Progenitor cell of endocrine pancreas (in vitro differentiated cells): ENCODE results near the gene RALGDS. TPM values are rescaled to one million over a fixed set of nuclear protein-coding genes. Genes with fewer than 3 reads are reported as not detected.
A peak's percentile ranks its signal among the peaks of the same experiment; 100 is the strongest.

Source experiments
- DNase-seq: peaks from one replicate; pipeline ENCODE4 v3.0.0; 2021; ENCODE audit warnings: low spot score; ENCODE audit not compliant: unreplicated experiment
- H3K27ac Mint-ChIP-seq: 2 replicates; pipeline ENCODE4 v1.8.0; 2021; ENCODE audit warnings: mild to moderate bottlenecking, moderate library complexity, mixed read lengths
- H3K27me3 Mint-ChIP-seq: 2 replicates; pipeline ENCODE4 v1.8.0; 2021; ENCODE audit warnings: mixed read lengths
- H3K36me3 Mint-ChIP-seq: 2 replicates; pipeline ENCODE4 v1.8.0; 2022; ENCODE audit warnings: mixed read lengths; ENCODE audit not compliant: insufficient read depth
- H3K4me1 Mint-ChIP-seq: 2 replicates; pipeline ENCODE4 v1.8.0; 2021; ENCODE audit warnings: low read depth, mixed read lengths
- H3K4me3 Mint-ChIP-seq: 2 replicates; pipeline ENCODE4 v1.8.0; 2021; ENCODE audit warnings: low read depth, mild to moderate bottlenecking, moderate library complexity, mixed read lengths
- H3K9me3 Mint-ChIP-seq: 2 replicates; pipeline ENCODE4 v1.8.0; 2021; ENCODE audit warnings: low read depth, mixed read lengths
- total RNA-seq: library from RNA; stranded (reverse); gene quantifications from 2 replicates; pipeline ENCODE4 v1.2.1, GENCODE V29; 2021
- TF ChIP-seq, protein P1 (sequence below): fragments of 200-600 bp; sonication (generic); IDR thresholded peaks from one replicate; pipeline ENCODE4 v1.5.0; 2021; ENCODE audit warnings: antibody characterized with exemption, mild to moderate bottlenecking; ENCODE audit not compliant: unreplicated experiment

Gene RALGDS
- total RNA-seq, 1 donor from 2014 or later, result 84.6 TPM

DNA sequence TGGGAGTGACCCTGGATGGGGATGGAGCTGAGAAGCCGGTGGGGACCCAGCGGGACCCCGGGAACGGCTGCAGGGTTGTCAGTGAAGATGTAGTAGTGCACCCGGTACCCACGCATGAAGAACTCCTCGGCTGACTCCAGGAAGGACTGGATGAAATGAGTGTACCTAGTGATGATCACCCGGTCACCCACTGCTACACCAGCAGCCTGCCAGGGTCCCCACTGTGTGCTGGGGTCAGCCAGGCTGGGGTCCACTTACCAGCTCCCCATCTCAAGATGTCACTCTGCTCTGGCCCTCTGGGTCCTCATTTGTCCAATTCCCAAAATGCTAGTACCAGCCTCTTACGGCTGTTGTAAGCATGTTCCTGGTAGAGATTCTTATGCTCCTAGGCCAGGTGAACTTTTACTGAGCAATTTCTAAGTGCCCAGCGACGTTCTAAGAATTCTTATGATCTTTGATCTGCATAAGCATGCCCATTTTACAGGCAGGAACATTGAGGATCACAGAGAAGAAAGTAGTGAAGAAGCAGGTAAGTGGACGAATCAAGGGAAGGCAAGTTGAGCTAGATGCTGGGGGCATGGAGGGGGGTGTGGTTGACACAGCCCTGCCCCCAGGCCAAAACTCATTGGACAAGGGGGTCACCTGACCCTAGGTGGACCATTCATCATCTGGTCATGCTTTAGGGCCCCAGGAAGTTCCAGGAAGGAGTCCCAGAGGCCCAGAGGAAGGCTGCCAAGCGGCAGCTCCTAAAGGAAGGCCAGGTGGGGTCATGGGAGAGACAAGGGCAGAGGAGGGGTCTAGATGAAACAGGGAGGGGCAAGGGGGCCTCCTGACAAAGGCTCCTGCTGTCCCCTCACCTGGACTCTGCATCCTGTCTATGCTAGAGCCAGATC lies 33.3 kb upstream of the RALGDS start:
- H3K9me3 Mint-ChIP-seq, result no peaks in the 10 kb centered on the region
- H3K27ac Mint-ChIP-seq, result peak overlapping the region; percentile 67
- no peaks in the 10 kb centered on the region for H3K4me1 Mint-ChIP-seq
- H3K36me3 Mint-ChIP-seq, result no peaks in the 10 kb centered on the region
- TF ChIP-seq, protein P1, sequence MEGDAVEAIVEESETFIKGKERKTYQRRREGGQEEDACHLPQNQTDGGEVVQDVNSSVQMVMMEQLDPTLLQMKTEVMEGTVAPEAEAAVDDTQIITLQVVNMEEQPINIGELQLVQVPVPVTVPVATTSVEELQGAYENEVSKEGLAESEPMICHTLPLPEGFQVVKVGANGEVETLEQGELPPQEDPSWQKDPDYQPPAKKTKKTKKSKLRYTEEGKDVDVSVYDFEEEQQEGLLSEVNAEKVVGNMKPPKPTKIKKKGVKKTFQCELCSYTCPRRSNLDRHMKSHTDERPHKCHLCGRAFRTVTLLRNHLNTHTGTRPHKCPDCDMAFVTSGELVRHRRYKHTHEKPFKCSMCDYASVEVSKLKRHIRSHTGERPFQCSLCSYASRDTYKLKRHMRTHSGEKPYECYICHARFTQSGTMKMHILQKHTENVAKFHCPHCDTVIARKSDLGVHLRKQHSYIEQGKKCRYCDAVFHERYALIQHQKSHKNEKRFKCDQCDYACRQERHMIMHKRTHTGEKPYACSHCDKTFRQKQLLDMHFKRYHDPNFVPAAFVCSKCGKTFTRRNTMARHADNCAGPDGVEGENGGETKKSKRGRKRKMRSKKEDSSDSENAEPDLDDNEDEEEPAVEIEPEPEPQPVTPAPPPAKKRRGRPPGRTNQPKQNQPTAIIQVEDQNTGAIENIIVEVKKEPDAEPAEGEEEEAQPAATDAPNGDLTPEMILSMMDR, result no peak
- H3K4me3 Mint-ChIP-seq, result no peak overlapping the region
- H3K27me3 Mint-ChIP-seq, result no peaks in the 10 kb centered on the region
- DNase-seq, result no peak

DNA sequence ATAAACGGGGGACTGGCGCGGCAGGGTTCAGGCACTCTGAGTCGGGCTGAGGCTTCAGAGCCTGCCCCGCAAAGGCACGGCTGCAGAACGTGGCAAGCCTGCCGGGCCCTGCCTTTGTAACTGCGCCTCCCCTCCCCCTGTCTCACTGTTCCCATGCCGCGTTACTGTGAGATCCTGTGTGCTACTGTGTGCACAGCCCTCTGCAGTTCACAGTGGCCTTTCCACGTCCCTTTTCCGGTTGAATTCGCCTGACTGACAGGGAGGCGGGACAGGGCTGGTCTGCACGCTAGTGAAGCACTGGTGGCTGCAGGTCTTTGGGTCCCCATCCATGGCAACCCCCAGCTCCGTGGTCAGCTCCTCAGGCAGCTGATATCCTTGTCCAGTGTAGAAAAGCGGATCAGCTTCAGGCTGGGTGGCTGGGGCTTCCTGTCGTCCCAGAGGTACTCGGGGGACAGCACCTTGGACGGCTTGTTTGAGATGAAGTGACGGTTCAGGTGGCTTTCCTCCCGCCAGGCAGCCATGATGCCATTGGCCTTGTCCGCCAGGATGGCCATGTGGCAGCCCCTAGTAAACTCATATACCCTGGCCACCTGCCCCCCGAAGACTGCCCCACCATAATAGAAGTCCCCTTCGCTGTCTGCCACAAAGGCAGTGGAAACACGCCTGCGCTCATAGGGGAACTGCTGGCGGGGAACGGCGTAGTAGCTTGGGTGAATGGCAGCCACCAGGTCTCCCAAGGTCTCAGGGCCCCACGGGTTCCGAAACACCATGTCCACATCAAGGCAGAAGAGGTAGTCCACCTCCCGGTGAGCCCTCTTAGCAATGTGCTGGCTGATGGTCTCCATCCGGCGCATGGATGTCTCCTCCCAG lies 32.4 kb upstream of the RALGDS start:
- no peak for DNase-seq
- Mint-ChIP-seq H3K36me3 (no peaks in the 10 kb centered on the region), H3K9me3 (no peaks in the 10 kb centered on the region), H3K4me1 (no peaks in the 10 kb centered on the region), H3K4me3 (no peak overlapping the region), H3K27me3 (no peaks in the 10 kb centered on the region), H3K27ac (no peak overlapping the region)
- TF ChIP-seq, protein P1, result no peak

DNA sequence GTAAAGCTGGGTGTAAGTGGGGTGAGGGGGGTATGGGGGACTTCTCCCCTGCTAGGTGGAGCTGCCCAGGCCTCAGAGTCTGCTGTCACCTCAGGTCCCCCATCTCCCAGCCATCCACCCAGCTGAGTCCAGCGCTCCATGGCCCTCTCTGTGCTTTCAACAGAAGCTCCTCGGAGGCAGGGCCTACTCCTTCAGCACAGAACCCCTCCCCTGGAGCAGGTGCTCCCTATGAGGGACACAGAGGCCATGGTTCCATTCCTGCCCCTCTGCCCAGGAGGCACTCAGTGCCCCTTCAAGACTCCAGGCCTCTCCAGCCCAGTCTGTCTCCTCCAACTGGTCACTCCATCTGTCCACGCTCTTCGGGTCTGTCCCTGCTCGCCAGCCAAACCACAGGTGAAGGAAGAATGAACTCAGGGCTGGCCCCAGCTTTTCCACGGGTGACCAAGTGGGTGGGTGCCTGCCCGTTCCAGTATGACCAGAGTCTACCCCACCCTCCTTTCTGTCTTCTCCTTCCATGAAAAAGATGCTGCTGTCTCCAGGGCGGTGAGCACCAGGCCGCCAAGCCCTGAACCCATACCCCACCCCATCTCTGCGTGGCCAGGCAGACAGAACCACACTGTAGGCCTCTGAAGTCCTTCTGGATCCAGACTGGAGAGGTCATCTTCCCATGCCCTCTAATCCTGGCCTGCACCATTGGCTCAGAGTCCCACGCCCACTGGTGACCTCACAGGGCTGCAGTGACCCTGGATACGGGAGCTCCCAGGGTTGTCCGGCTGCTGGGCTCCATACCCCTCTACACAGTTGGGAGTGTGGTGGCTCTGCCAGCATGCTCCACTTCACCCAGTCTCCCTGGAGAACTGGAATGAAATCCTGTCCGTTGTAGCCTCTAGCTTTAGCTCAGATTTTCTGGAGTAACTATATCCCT lies 30.8 kb upstream of the RALGDS start:
- H3K27ac Mint-ChIP-seq, result peak overlapping the region; percentile 37
- peaks cover 12% of the 10 kb centered on the region for H3K4me1 Mint-ChIP-seq
- no peak for DNase-seq
- peak overlapping the region; percentile 40 for H3K4me3 Mint-ChIP-seq
- H3K36me3 Mint-ChIP-seq, result no peaks in the 10 kb centered on the region
- no peaks in the 10 kb centered on the region for H3K9me3 Mint-ChIP-seq
- TF ChIP-seq, protein P1, result no peak
- no peaks in the 10 kb centered on the region for H3K27me3 Mint-ChIP-seq

DNA sequence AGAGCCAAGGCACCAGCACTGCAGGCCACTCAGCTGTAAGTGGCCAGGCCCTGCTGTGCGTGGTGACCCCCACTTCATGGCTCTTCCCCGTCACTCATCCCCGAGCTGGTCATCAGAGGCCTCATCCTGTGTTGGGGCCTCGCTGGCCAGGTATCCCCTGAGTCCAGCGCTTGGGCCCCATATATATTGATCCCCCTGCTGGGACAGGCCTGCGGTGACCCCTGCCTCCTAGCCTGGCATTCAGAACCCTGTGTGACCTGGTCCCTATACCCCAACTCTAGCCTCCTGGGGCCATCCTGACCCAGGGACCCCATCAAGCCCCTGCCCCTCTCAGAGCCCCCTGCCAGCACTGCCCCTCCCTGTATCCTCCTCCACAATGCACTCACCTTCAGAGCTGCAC lies 30.0 kb upstream of the RALGDS start:
- H3K4me1 Mint-ChIP-seq, result peaks cover 12% of the 10 kb centered on the region
- no peaks in the 10 kb centered on the region for H3K36me3 Mint-ChIP-seq
- H3K27ac Mint-ChIP-seq, result no peak overlapping the region
- TF ChIP-seq, protein P1, result no peak
- DNase-seq, result no peak
- H3K9me3 Mint-ChIP-seq, result no peaks in the 10 kb centered on the region
- H3K27me3 Mint-ChIP-seq, result no peaks in the 10 kb centered on the region
- H3K4me3 Mint-ChIP-seq, result peak overlapping the region; percentile 48
